ENCODE results near the gene KIF26A. TPM values are rescaled to one million over a fixed set of nuclear protein-coding genes. Genes with fewer than 3 reads are reported as not detected.

The KIF26A gene
- total RNA-seq, 1 donor from 2014 or later = 0.26 TPM

GRCh38 chr14:104093366-104094055, 44.9 kb upstream of the KIF26A start:
- H3K27me3 ChIP-seq (ENCODE audit: control insufficient read depth, insufficient read depth, low read length) = no peaks in the 10 kb centered on the region
- no peak for FAIRE-seq

GRCh38 chr14:104094056-104094708, 44.2 kb upstream of the KIF26A start:
- DNase-seq (ENCODE audit: low read depth) (no peak), FAIRE-seq (no peak)
- no peak for TF ChIP-seq CTCF (IDR thresholded peaks at IDR 0.05; ENCODE audit: insufficient read depth, low read length, severe bottlenecking)
- Histone ChIP-seq H3K27me3 (ENCODE audit: control insufficient read depth, insufficient read depth, low read length) (no peaks in the 10 kb centered on the region), H3K4me3 (ENCODE audit: low read depth, low read length) (no peak overlapping the region), H3K36me3 (ENCODE audit: control insufficient read depth, insufficient read depth, low read length) (no peaks in the 10 kb centered on the region)

More at GRCh38 chr14:104093366-104094055, 44.9 kb upstream of the KIF26A start:
- no peak for TF ChIP-seq CTCF (IDR thresholded peaks at IDR 0.05; ENCODE audit: insufficient read depth, low read length, severe bottlenecking)
- Histone ChIP-seq H3K4me3 (ENCODE audit: low read depth, low read length) (no peak overlapping the region), H3K36me3 (ENCODE audit: control insufficient read depth, insufficient read depth, low read length) (no peaks in the 10 kb centered on the region)
- DNase-seq (ENCODE audit: low read depth) = no peak

GRCh38 chr14:104094709-104095425, 43.5 kb upstream of the KIF26A start:
- TF ChIP-seq CTCF (IDR thresholded peaks at IDR 0.05; ENCODE audit: insufficient read depth, low read length, severe bottlenecking) = peak; percentile 97
- no peak for FAIRE-seq
- no peaks in the 10 kb centered on the region for H3K27me3 ChIP-seq (ENCODE audit: control insufficient read depth, insufficient read depth, low read length)
- DNase-seq (ENCODE audit: low read depth) = peak; percentile 23
- H3K36me3 ChIP-seq (ENCODE audit: control insufficient read depth, insufficient read depth, low read length) = no peaks in the 10 kb centered on the region
- no peak overlapping the region for H3K4me3 ChIP-seq (ENCODE audit: low read depth, low read length)

- H3K4me3 ChIP-seq (ENCODE audit: low read depth, low read length) = no peak overlapping the region
- DNase-seq (ENCODE audit: low read depth) (no peak), FAIRE-seq (no peak)
- H3K36me3 ChIP-seq (ENCODE audit: control insufficient read depth, insufficient read depth, low read length) = no peaks in the 10 kb centered on the region
- H3K27me3 ChIP-seq (ENCODE audit: control insufficient read depth, insufficient read depth, low read length) = no peaks in the 10 kb centered on the region
- TF ChIP-seq CTCF (IDR thresholded peaks at IDR 0.05; ENCODE audit: insufficient read depth, low read length, severe bottlenecking) = no peak
Observed at GRCh38 chr14:104095426-104096310, 42.7 kb upstream of the KIF26A start.

- FAIRE-seq (no peak), DNase-seq (ENCODE audit: low read depth) (no peak)
- no peaks in the 10 kb centered on the region for H3K27me3 ChIP-seq (ENCODE audit: control insufficient read depth, insufficient read depth, low read length)
- no peaks in the 10 kb centered on the region for H3K36me3 ChIP-seq (ENCODE audit: control insufficient read depth, insufficient read depth, low read length)
- no peak overlapping the region for H3K4me3 ChIP-seq (ENCODE audit: low read depth, low read length)
- no peak for TF ChIP-seq CTCF (IDR thresholded peaks at IDR 0.05; ENCODE audit: insufficient read depth, low read length, severe bottlenecking)
Observed at GRCh38 chr14:104096318-104096717, 42.1 kb upstream of the KIF26A start.

All from bronchial epithelial cell (primary cell).